Osteocyte (in vitro differentiated cells): Measurements from ENCODE around the gene TFG. TPM values are rescaled to one million over a fixed set of nuclear protein-coding genes. Genes with fewer than 3 reads are reported as not detected.

ENCODE experiments used
- DNase-seq: peaks from one replicate; pipeline ENCODE4 v3.0.0; 2021; ENCODE audit warnings: mixed read lengths; ENCODE audit not compliant: unreplicated experiment; ENCODE audit errors: extremely low spot score
- H3K27ac Mint-ChIP-seq: one replicate; pipeline ENCODE4 v1.8.0; 2021; ENCODE audit warnings: mild to moderate bottlenecking, mixed read lengths; ENCODE audit not compliant: unreplicated experiment
- H3K27me3 Mint-ChIP-seq: one replicate; pipeline ENCODE4 v1.8.0; 2021; ENCODE audit warnings: mixed read lengths; ENCODE audit not compliant: unreplicated experiment
- H3K36me3 Mint-ChIP-seq: one replicate; pipeline ENCODE4 v1.8.0; 2021; ENCODE audit warnings: mixed read lengths; ENCODE audit not compliant: unreplicated experiment
- H3K4me1 Mint-ChIP-seq: one replicate; pipeline ENCODE4 v1.8.0; 2021; ENCODE audit warnings: mixed read lengths; ENCODE audit not compliant: unreplicated experiment
- H3K4me3 Mint-ChIP-seq: one replicate; pipeline ENCODE4 v1.8.0; 2021; ENCODE audit warnings: mild to moderate bottlenecking, moderate library complexity, mixed read lengths; ENCODE audit not compliant: unreplicated experiment
- H3K9me3 Mint-ChIP-seq: one replicate; pipeline ENCODE4 v1.8.0; 2021; ENCODE audit warnings: mixed read lengths; ENCODE audit not compliant: unreplicated experiment
- CTCF ChIP-seq: fragments of 200-600 bp; sonication (generic); IDR thresholded peaks from 2 replicates; pipeline ENCODE4 v1.5.0; 2021; ENCODE audit warnings: antibody characterized with exemption, mild to moderate bottlenecking, moderate library complexity
- total RNA-seq: library from RNA; stranded (reverse); gene quantifications from 2 replicates; pipeline ENCODE4 v1.2.1, GENCODE V29; 2021

Gene TFG
- total RNA-seq, 1 donor from 2014 or later, result 119 TPM

- Mint-ChIP-seq H3K4me3 (no peak overlapping the region), H3K27me3 (no peaks in the 10 kb centered on the region), H3K27ac (peak overlapping the region; percentile 38), H3K4me1 (peaks cover 21% of the 10 kb centered on the region), H3K36me3 (peaks cover 38% of the 10 kb centered on the region), H3K9me3 (no peaks in the 10 kb centered on the region)
- no peak for DNase-seq
- TF ChIP-seq CTCF, result peak; percentile 45
Observed at GRCh38 chr3:100754563-100755334, 45.5 kb downstream of the TFG start.

GRCh38 chr3:100756441-100756840, 47.1 kb downstream of the TFG start:
- Mint-ChIP-seq H3K9me3 (no peaks in the 10 kb centered on the region), H3K4me1 (peaks cover 22% of the 10 kb centered on the region), H3K36me3 (peaks cover 31% of the 10 kb centered on the region), H3K4me3 (no peak overlapping the region), H3K27ac (no peak overlapping the region), H3K27me3 (no peaks in the 10 kb centered on the region)
- DNase-seq, result no peak
- TF ChIP-seq CTCF, result no peak

- Mint-ChIP-seq H3K36me3 (peaks cover 11% of the 10 kb centered on the region), H3K4me3 (no peak overlapping the region), H3K27ac (no peak overlapping the region), H3K27me3 (no peaks in the 10 kb centered on the region), H3K4me1 (peaks cover 10% of the 10 kb centered on the region), H3K9me3 (no peaks in the 10 kb centered on the region)
- no peak for DNase-seq
- TF ChIP-seq CTCF, result no peak
Observed at GRCh38 chr3:100759159-100759558, 49.9 kb downstream of the TFG start.

- no peak for DNase-seq
- Mint-ChIP-seq H3K27me3 (no peaks in the 10 kb centered on the region), H3K4me3 (no peak overlapping the region), H3K36me3 (peaks cover 13% of the 10 kb centered on the region), H3K27ac (no peak overlapping the region), H3K9me3 (no peaks in the 10 kb centered on the region), H3K4me1 (peaks cover 8% of the 10 kb centered on the region)
- no peak for TF ChIP-seq CTCF
Observed at GRCh38 chr3:100759950-100760349, 50.7 kb downstream of the TFG start.

- Mint-ChIP-seq H3K4me3 (no peak overlapping the region), H3K9me3 (no peaks in the 10 kb centered on the region), H3K27ac (no peak overlapping the region), H3K36me3 (peaks cover 13% of the 10 kb centered on the region), H3K27me3 (no peaks in the 10 kb centered on the region), H3K4me1 (peaks cover 8% of the 10 kb centered on the region)
- DNase-seq, result no peak
- no peak for TF ChIP-seq CTCF
Observed at GRCh38 chr3:100760377-100760776, 51.1 kb downstream of the TFG start.
